H1 (cell line): ENCODE results near the gene SLC12A4. TPM values are rescaled to one million over a fixed set of nuclear protein-coding genes. Genes with fewer than 3 reads are reported as not detected.

ENCODE experiments used
- GABPA ChIP-seq: IDR thresholded peaks from 2 replicates; pipeline ENCODE4 v1.6.1; 2011; ENCODE audit warnings: mild to moderate bottlenecking, low read length, moderate library complexity, borderline replicate concordance; ENCODE audit not compliant: insufficient read depth
- TAF1 ChIP-seq: IDR thresholded peaks from 2 replicates; pipeline ENCODE4 v1.6.1; 2011; ENCODE audit warnings: mild to moderate bottlenecking, low read depth, low read length
- polyA plus RNA-seq, 7 experiments: library from polyadenylated mRNA; depleted of rRNA in 3 of 7; stranded (reverse) in 5 of 7; unstranded in 2 of 7; fragments of >200 nt in 5 of 7; fragments of 200-250 nt in 2 of 7; gene quantifications; 1 replicate in 5 of 7; 2 replicates in 1 of 7; 4 replicates in 1 of 7; pipeline versions ENCODE4 v1.2.1 to v1.2.3, GENCODE V29; 2011 to 2013; ENCODE audit warnings: missing spikeins in 2 of 7, mixed read lengths in 2 of 7
- total RNA-seq: library from RNA; stranded (reverse); fragmentation: NEBNext Ultra II Directional; extraction: Animal tissue kit (Norgen Biotek cat#: 25700); gene quantifications from 2 replicates; pipeline ENCODE4 v1.2.1, GENCODE V29; 2021
- TF ChIP-seq, protein P1 (sequence below): IDR thresholded peaks from 2 replicates; pipeline ENCODE4 v1.6.1; 2012; ENCODE audit warnings: inconsistent platforms
- TF ChIP-seq, protein P2 (sequence below): IDR thresholded peaks from 2 replicates; pipeline ENCODE4 v1.6.1; 2012; ENCODE audit warnings: inconsistent platforms

The SLC12A4 gene
- total and polyA plus RNA-seq, 2 of the 8 experiments (the other 6 are each of a cell fraction or from before 2014, with no cell fraction given), result 41.3 to 49.3 TPM

GRCh38 chr16:67968400-67969253 lies at the start of gene SLC12A4 (continued):
- TF ChIP-seq, protein P1, sequence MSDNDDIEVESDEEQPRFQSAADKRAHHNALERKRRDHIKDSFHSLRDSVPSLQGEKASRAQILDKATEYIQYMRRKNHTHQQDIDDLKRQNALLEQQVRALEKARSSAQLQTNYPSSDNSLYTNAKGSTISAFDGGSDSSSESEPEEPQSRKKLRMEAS, result no peak; the same call in 1 of the 2 replicates
- TF ChIP-seq GABPA (0 out of 2 replicates have a peak, but pooled peaks have one; percentile 29), TAF1 (0 out of 2 replicates have a peak, but pooled peaks have one; percentile 23)
- TF ChIP-seq, protein P2, sequence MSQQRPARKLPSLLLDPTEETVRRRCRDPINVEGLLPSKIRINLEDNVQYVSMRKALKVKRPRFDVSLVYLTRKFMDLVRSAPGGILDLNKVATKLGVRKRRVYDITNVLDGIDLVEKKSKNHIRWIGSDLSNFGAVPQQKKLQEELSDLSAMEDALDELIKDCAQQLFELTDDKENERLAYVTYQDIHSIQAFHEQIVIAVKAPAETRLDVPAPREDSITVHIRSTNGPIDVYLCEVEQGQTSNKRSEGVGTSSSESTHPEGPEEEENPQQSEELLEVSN, result peak; percentile 16; the same call in 1 of the 2 replicates
